Medulla oblongata (tissue), 1 donor: ENCODE data around the gene ESRRB.

ENCODE experiments used
- DNase-seq: peaks from one replicate; pipeline ENCODE4 v3.0.0-alpha.2; 2015; ENCODE audit errors: extremely low spot score

Gene ESRRB

GRCh38 chr14:76541594-76542219 is 165.8 kb downstream of the ESRRB start:
- no peak for DNase-seq

GRCh38 chr14:76546426-76547221 is 170.7 kb downstream of the ESRRB start:
- no peak for DNase-seq

GRCh38 chr14:76547831-76548230 is 171.9 kb downstream of the ESRRB start:
- no peak for DNase-seq

GRCh38 chr14:76550534-76550933 is 174.6 kb downstream of the ESRRB start:
- DNase-seq, result no peak

- no peak for DNase-seq
Measured at GRCh38 chr14:76551116-76551515, 175.2 kb downstream of the ESRRB start.
